Measurements from ENCODE around the gene BLM. TPM values are rescaled to one million over a fixed set of nuclear protein-coding genes. Genes with fewer than 3 reads are reported as not detected.

The BLM gene
- total and polyA plus RNA-seq, 2 of the 8 experiments (the other 6 are each of a cell fraction or from before 2014, with no cell fraction given): 15.2 to 46.7 TPM

DNA sequence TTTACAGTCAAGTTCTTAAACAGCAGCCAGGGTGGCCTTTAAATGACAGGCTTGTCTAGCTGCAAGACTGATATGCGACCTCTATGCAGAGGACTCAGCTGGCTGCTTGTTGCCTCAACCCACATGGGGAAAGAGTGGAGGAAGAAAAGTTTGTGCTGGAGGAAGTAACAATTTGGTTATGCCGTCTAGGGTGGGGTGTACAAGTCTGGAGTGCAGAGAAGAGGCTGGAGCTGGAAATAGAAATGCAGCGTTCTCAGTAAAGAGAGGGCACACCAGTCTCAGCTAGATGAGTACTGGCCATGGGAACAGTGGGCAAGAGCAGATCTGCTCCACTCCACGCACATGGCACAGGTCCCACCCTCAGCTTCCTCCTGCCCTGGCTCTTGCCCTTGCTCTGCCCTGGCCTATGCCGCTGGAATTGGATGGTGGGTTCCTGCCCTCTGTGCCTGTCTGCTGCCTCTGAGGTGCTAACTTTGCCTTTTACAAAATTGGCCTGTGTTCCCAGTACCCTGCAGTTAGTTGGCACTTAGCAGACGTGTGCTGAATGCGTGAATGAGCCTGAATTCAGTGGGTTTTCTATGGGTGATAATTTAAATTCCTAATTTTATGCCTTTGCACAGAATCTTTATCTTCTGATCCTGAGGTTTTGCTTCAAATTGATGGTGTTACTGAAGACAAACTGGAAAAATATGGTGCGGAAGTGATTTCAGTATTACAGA is 91.5 kb downstream of the BLM start:
- H4K91ac ChIP-seq (replicated peaks; ENCODE audit: insufficient read length, low read length): no peak overlapping the region
- no peak overlapping the region for H3K56ac ChIP-seq (replicated peaks; ENCODE audit: insufficient read length, low read depth, low read length)
- TF ChIP-seq CHD2 (IDR thresholded peaks at IDR 0.05; ENCODE audit: low read length) (no peak), CBX8 (IDR thresholded peaks at IDR 0.05; ENCODE audit: borderline replicate concordance, low read depth, low read length) (no peak), RBBP5 (IDR thresholded peaks at IDR 0.05; ENCODE audit: borderline replicate concordance, low read depth, low read length) (no peak), TBP (IDR thresholded peaks at IDR 0.05; ENCODE audit: low read depth, low read length) (no peak), MAFK (IDR thresholded peaks at IDR 0.05; ENCODE audit: low read depth, low read length) (no peak), SP1 (IDR thresholded peaks at IDR 0.05; ENCODE audit: low read depth, low read length) (no peak), HDAC2 (IDR thresholded peaks at IDR 0.05; ENCODE audit: borderline replicate concordance in 1 of 2, low read depth in 2 of 2, low read length in 2 of 2) (no peak)
- TF ChIP-seq, protein P1, sequence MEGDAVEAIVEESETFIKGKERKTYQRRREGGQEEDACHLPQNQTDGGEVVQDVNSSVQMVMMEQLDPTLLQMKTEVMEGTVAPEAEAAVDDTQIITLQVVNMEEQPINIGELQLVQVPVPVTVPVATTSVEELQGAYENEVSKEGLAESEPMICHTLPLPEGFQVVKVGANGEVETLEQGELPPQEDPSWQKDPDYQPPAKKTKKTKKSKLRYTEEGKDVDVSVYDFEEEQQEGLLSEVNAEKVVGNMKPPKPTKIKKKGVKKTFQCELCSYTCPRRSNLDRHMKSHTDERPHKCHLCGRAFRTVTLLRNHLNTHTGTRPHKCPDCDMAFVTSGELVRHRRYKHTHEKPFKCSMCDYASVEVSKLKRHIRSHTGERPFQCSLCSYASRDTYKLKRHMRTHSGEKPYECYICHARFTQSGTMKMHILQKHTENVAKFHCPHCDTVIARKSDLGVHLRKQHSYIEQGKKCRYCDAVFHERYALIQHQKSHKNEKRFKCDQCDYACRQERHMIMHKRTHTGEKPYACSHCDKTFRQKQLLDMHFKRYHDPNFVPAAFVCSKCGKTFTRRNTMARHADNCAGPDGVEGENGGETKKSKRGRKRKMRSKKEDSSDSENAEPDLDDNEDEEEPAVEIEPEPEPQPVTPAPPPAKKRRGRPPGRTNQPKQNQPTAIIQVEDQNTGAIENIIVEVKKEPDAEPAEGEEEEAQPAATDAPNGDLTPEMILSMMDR (IDR thresholded peaks at IDR 0.05; ENCODE audit: control extremely low read depth in 1 of 3, insufficient read depth in 1 of 3, low read depth in 1 of 3, low read length in 3 of 3): no peak
- TF ChIP-seq, protein P2, sequence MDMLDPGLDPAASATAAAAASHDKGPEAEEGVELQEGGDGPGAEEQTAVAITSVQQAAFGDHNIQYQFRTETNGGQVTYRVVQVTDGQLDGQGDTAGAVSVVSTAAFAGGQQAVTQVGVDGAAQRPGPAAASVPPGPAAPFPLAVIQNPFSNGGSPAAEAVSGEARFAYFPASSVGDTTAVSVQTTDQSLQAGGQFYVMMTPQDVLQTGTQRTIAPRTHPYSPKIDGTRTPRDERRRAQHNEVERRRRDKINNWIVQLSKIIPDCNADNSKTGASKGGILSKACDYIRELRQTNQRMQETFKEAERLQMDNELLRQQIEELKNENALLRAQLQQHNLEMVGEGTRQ (IDR thresholded peaks at IDR 0.05; ENCODE audit: low read length): no peak

More for the DNA sequence above, 91.5 kb downstream of the BLM start:
- Histone ChIP-seq H3K27ac (ENCODE audit: low read depth, low read length) (no peak overlapping the region), H3K23ac (ENCODE audit: insufficient read length) (no peak overlapping the region), H3K36me3 (ENCODE audit: control insufficient read depth in 2 of 4, insufficient read depth in 4 of 4, low read length in 3 of 4) (peaks cover 9 to 52% (median 30%) of the 10 kb centered on the region in 4 experiments), H3K9me3 (ENCODE audit: insufficient read depth in 2 of 2, low read depth in 1 of 2, low read length in 1 of 2) (no peaks in the 10 kb centered on the region), H3K79me2 (ENCODE audit: control insufficient read depth in 1 of 2, insufficient read depth in 2 of 2, low read length in 2 of 2) (no peaks in the 10 kb centered on the region), H3K4ac (replicated peaks; ENCODE audit: insufficient read length, low read depth, low read length) (no peak overlapping the region), H3K27me3 (replicated peaks in 1 of 4; ENCODE audit: control insufficient read depth in 3 of 4, extremely low read depth in 1 of 4, insufficient read depth in 3 of 4, low read length in 3 of 4) (no peaks in the 10 kb centered on the region), H2BK12ac (ENCODE audit: low read depth, low read length) (no peak overlapping the region), H2BK120ac (replicated peaks; ENCODE audit: low read depth, low read length) (no peak overlapping the region), H3K4me3 (ENCODE audit: extremely low read depth in 1 of 4, insufficient read depth in 2 of 4, low read depth in 3 of 4, low read length in 4 of 4) (no peak overlapping the region), H3K23me2 (ENCODE audit: low read depth, low read length) (no peaks in the 10 kb centered on the region), H4K8ac (ENCODE audit: extremely low read depth, insufficient read depth, low read length) (no peak overlapping the region), H2BK20ac (ENCODE audit: low read length) (no peak overlapping the region), H2AK5ac (ENCODE audit: low read depth, low read length) (no peak overlapping the region), H4K20me1 (replicated peaks in 1 of 2; ENCODE audit: control insufficient read depth in 1 of 2, insufficient read depth in 2 of 2, low read length in 2 of 2) (no peaks in the 10 kb centered on the region), H2AFZ (ENCODE audit: low read length) (no peak overlapping the region), H4K5ac (ENCODE audit: insufficient read length, low read depth, low read length) (no peak overlapping the region), H3K4me2 (ENCODE audit: insufficient read depth in 1 of 2, low read depth in 2 of 2, low read length in 2 of 2) (no peak overlapping the region), H3K14ac (ENCODE audit: insufficient read length) (no peak overlapping the region), H3K4me1 (replicated peaks in 1 of 4; ENCODE audit: control insufficient read depth in 3 of 4, insufficient read depth in 4 of 4, low read length in 3 of 4) (peaks cover 2 to 5% (median 3%) of the 10 kb centered on the region in 4 experiments; a peak in 4 of 7 replicates), H2BK15ac (ENCODE audit: low read length) (no peak overlapping the region), H2BK5ac (ENCODE audit: low read depth, low read length) (no peak overlapping the region), H3K9ac (replicated peaks in 1 of 4; ENCODE audit: extremely low read depth in 1 of 4, low read depth in 3 of 4, low read length in 3 of 4) (no peak overlapping the region), H3K79me1 (ENCODE audit: low read depth, low read length) (no peaks in the 10 kb centered on the region), H3K18ac (ENCODE audit: extremely low read depth, low read length) (no peak overlapping the region)
- CTCF ChIA-PET (ENCODE audit: partially characterized antibody): interaction anchor here (1.3 to 12.3 kb wide), 3 partner anchors 19 to 77 kb away, joined by 3 to 132 read pairs (median 5); partner anchors contain the start of gene FES
- no peak for DNase-seq (ENCODE audit: low read depth in 1 of 2, low spot score in 2 of 2)
- WGBS, 2 experiments (ENCODE audit: extremely low coverage in 1 of 2, insufficient coverage in 1 of 2, insufficient read length in 1 of 2, insufficient replicate concordance in 2 of 2, low coverage in 1 of 2, low lambda C conversion rate in 2 of 2, missing lambda C conversion rate in 1 of 2): 83% methylated on average over 8 of the region's 8 CpGs; no CpG with 5 or more reads in 1 of the 2 experiments
- POLR2A ChIA-PET (ENCODE audit: partially characterized antibody): interaction anchor here (1.5 kb wide), 1 partner anchor 10 kb away, joined by 4 read pairs; no protein-coding TSS in a partner anchor
- FAIRE-seq: no peak

Data from H1 (cell line).